GM13976 (cell line): ENCODE data around the gene PKNOX2.

Experiments
- DNase-seq: peaks from one replicate; pipeline ENCODE4 v3.0.0; 2012; ENCODE audit warnings: low spot score
- in situ Hi-C: fragments of 300-500 bp; cut with MboI; formaldehyde crosslinking; loops from one replicate; pipeline ENCODE4 v1.12.0; 2022; ENCODE audit warnings: low sequenced_read_pairs, mixed read lengths, inconsistent platforms; ENCODE audit not compliant: unreplicated experiment
- TF ChIP-seq, protein P1 (sequence below): IDR thresholded peaks from 2 replicates; pipeline ENCODE4 v1.5.1; 2012; ENCODE audit warnings: borderline replicate concordance, mild to moderate bottlenecking; ENCODE audit not compliant: insufficient read depth; ENCODE audit errors: extremely low read depth, missing control alignments, control extremely low read depth

PKNOX2 gene

DNA sequence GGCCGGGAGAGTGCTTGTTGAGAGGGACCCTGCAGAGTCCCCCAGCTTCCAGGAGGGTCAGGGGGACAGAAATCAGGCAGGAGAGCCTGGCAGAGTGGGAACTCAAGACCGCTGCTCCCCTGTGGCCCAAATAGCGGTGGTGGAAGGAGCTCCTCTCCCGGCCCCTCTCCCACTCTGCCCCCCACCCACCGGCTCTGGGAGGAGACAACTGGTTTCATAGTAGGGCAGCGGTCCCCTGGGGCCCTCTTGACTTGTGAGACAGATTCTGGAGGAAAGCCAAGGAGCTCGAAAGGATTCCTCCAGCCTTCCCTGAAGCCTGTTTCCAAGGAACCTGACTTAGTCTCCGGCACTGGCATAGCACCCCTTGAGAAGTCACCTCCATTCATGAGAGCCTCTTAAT is 10.1 kb downstream of the PKNOX2 start:
- no peak for DNase-seq
- TF ChIP-seq, protein P1, sequence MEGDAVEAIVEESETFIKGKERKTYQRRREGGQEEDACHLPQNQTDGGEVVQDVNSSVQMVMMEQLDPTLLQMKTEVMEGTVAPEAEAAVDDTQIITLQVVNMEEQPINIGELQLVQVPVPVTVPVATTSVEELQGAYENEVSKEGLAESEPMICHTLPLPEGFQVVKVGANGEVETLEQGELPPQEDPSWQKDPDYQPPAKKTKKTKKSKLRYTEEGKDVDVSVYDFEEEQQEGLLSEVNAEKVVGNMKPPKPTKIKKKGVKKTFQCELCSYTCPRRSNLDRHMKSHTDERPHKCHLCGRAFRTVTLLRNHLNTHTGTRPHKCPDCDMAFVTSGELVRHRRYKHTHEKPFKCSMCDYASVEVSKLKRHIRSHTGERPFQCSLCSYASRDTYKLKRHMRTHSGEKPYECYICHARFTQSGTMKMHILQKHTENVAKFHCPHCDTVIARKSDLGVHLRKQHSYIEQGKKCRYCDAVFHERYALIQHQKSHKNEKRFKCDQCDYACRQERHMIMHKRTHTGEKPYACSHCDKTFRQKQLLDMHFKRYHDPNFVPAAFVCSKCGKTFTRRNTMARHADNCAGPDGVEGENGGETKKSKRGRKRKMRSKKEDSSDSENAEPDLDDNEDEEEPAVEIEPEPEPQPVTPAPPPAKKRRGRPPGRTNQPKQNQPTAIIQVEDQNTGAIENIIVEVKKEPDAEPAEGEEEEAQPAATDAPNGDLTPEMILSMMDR: no peak
- in situ Hi-C loops: no loop called here

DNA sequence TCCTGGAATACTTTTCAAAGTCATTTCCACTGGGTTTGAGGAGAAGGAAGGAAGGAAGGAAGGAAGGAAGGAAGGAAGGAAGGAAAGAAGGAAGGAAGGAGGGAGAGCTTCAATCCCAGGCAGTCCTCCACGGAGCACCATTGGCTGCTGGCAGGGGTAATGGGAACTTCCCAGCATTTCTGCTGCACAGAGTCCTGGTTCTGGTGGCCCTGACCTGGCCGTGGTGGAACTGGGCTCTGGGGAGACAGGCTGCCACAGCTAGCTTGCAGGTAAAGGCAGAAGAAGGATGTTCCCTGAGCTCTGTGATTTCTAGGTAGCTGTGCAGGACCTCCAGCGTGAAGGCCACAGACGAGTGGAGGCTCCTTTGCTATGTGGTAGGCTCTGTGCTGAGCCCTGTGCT is 10.6 kb downstream of the PKNOX2 start:
- in situ Hi-C loops: no loop called here
- no peak for DNase-seq
- TF ChIP-seq, protein P1: no peak

DNA sequence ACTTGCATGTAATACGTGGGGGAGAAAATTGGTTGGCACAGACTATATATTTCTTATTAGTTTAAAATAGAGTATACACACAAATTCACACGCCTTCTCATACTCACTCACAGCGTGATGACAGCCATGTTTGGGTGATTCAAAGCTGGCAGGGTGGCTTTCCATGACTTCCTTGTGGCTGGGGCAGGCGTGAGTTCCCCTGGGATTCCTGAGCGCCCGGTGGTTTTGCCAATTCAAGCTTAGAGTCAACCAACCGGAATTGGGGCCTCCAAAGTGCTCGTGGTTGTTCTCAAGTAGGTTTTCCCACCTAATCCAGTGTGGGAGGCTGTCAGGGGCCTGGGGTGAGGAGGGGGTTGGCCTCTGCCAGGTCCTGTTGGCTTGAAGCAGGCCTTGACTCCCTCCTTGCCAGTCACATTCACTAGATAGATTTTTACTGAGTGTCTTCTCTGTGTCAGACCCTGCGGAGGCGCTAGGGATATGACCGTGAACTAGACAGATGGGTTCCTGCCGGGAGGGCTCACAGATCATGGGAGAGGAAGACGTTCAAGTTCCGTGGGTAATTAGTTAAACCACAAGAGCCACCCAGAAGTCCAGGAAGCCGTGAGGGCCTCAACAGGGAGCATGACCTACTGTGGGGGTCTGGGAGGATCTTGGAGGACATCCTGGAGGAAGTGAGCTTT is 11.5 kb downstream of the PKNOX2 start:
- no peak for DNase-seq
- in situ Hi-C loops: no loop called here

DNA sequence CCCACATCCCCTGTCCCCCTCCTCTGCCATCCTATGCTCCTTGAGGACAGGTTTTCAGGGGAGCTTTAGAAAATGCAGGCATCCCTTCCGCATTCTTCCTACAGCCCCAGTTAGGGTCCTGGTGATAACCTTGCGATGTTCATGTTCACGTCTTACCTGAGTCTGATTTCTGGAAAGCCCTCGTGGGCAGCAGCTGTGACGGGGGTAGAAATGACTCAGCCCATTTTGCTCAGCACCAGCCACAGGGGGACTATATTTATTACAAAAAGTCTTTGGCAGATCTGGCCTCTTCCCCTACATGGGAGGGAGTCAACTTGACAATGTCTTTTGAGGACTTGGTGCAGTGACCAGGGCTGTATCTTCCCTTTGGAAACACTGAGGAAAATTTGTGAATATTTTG is 12.3 kb downstream of the PKNOX2 start:
- in situ Hi-C loops: no loop called here
- TF ChIP-seq, protein P1: no peak
- no peak for DNase-seq

More for the DNA sequence above, 11.5 kb downstream of the PKNOX2 start:
- TF ChIP-seq, protein P1: no peak

DNA sequence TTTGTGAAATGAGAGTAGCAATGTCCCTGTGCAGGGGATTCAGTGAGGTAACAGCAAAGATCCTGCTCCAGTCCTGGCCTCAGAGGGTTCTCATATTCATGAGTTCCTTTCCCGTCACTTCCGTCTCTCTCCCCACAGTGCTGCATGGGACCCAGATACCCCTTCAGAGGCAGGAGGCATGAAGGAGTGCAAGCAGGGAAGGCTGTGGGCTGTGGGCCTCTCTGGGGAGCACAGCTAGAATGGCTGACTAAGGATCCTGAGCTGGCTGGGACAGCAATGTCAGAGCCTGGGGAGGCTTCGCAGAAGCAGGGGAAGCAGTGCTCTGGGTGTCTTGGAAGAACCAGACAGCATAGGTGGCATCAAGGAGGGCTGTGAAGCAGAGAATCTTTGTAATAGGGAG is 13.0 kb downstream of the PKNOX2 start:
- in situ Hi-C loops: no loop called here
- no peak for DNase-seq
- TF ChIP-seq, protein P1: no peak

DNA sequence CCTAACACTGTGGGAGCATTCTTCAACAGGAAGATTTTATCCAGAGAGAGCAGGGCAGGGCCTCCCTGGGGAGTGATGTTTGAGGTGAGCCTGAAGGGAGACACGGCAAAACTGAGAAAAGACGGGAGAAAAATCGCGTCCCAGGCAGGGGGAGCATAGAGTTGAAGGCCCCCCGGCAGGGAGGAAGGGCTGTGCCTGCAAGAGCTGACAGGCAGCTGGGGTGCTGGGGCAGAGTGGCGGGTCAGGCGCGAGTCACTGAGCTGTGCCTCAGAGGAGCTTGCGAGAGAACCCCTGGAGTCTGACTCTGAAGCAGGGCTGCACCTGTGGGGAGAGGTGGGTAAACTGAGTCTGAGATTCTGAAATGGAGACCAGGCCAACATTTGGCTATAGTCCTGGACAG is 14.8 kb downstream of the PKNOX2 start:
- no peak for DNase-seq
- in situ Hi-C loops: no loop called here
- TF ChIP-seq, protein P1: no peak

DNA sequence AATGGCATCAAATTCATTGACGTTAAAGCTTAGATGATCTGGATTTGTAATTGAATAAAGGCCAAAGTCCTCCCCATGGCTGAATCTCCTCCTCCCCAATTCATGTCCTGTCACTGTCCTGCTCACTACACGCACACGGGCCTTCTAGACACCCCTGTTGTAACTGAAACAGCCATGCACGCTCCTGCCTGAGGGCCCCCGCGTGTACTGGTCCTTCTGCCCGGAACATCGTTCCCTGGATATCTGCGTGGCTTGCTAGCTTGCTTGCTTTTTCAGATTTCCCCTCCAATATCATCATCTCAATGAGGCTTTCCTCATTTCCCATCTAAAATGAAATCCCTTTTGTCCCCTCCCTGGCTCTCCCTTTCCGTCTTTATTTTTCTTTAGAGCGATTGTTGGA is 15.3 kb downstream of the PKNOX2 start:
- in situ Hi-C loops: no loop called here
- no peak for DNase-seq
- TF ChIP-seq, protein P1: no peak
